SK-N-SH (cell line): ENCODE measurements around the gene SLC35F5. TPM values are rescaled to one million over a fixed set of nuclear protein-coding genes. Genes with fewer than 3 reads are reported as not detected.

Experiments used
- CTCF ChIA-PET: fragments of 300-600, 350-600 bp; formaldehyde crosslinking; extraction: SDS; loops from one replicate; lab custom pipeline; 2021; lab: Yijun Ruan, JAX
- POLR2A ChIA-PET: fragments of 350-600 bp; sonication (Branson Sonifier 250); formaldehyde crosslinking; extraction: SDS; loops from one replicate; lab custom pipeline; 2020; ENCODE audit warnings: antibody characterized with exemption, inconsistent platforms; lab: Yijun Ruan, JAX
- DNase-seq: peaks from one replicate; pipeline ENCODE4 v3.0.0; 2012
- H2AFZ ChIP-seq: fragments of 200-600 bp; sonication (generic); 2 replicates; pipeline ENCODE4 v1.8.1; 2016; ENCODE audit warnings: antibody characterized with exemption, mild to moderate bottlenecking, low read depth
- H3F3A ChIP-seq: fragments of 200-600 bp; sonication (generic); replicated peaks from 2 replicates; pipeline ENCODE3; 2016; ENCODE audit warnings: antibody characterized with exemption, mild to moderate bottlenecking; ENCODE audit not compliant: insufficient read depth
- H3K27ac ChIP-seq, 2 experiments: fragments of 200-500 bp in 1 of 2; fragments of 200-600 bp in 1 of 2; sonication (Bioruptor generic) in 1 of 2; sonication (generic), shearing (Covaris generic) in 1 of 2; 2 replicates each; pipeline versions ENCODE4 v1.5.1 to v1.6.1; 2014 to 2016; ENCODE audit warnings: low read depth in 2 of 2, inconsistent platforms in 1 of 2, low read length in 1 of 2, mild to moderate bottlenecking in 1 of 2, mixed read lengths in 1 of 2
- H3K27me3 ChIP-seq: fragments of 200-600 bp; sonication (generic), shearing (Covaris generic); 2 replicates; pipeline ENCODE4 v1.6.1; 2016; ENCODE audit warnings: mixed run types; ENCODE audit not compliant: insufficient read depth
- H3K36me3 ChIP-seq, 2 experiments: fragments of 200-500 bp in 1 of 2; fragments of 200-600 bp in 1 of 2; sonication (Bioruptor generic) in 1 of 2; sonication (generic) in 1 of 2; replicated peaks in 1 of 2; 2 replicates each; pipeline versions ENCODE3 to v1.5.1; 2014 to 2016; ENCODE audit warnings: low read length in 1 of 2, mild to moderate bottlenecking in 1 of 2; ENCODE audit not compliant: insufficient read depth in 2 of 2, control insufficient read depth in 1 of 2
- H3K4me1 ChIP-seq, 2 experiments: fragments of 200-500 bp in 1 of 2; fragments of 200-600 bp in 1 of 2; sonication (Bioruptor generic) in 1 of 2; sonication (generic), shearing (Covaris generic) in 1 of 2; 2 replicates each; pipeline versions ENCODE4 v1.5.1 to v1.6.1; 2014 to 2016; ENCODE audit warnings: low read depth in 1 of 2, low read length in 1 of 2, mixed run types in 1 of 2; ENCODE audit not compliant: insufficient read depth in 2 of 2, control insufficient read depth in 1 of 2
- H3K4me2 ChIP-seq: fragments of 200-600 bp; sonication (generic), shearing (Covaris generic); 2 replicates; pipeline ENCODE4 v1.6.1; 2017; ENCODE audit warnings: mixed run types
- H3K4me3 ChIP-seq, 2 experiments: fragments of 200-500 bp in 1 of 2; fragments of 200-600 bp in 1 of 2; sonication (Bioruptor generic) in 1 of 2; sonication (generic), shearing (Covaris generic) in 1 of 2; 2 replicates each; pipeline versions ENCODE4 v1.5.1 to v1.8.1; 2014 to 2016; ENCODE audit warnings: low read depth in 2 of 2, inconsistent platforms in 1 of 2, low read length in 1 of 2, mild to moderate bottlenecking in 1 of 2, mixed read lengths in 1 of 2, moderate library complexity in 1 of 2
- H3K79me2 ChIP-seq: fragments of 200-600 bp; sonication (generic); 2 replicates; pipeline ENCODE4 v1.8.1; 2017; ENCODE audit warnings: mild to moderate bottlenecking; ENCODE audit not compliant: insufficient read depth
- H3K9ac ChIP-seq: fragments of 200-600 bp; sonication (generic); 2 replicates; pipeline ENCODE4 v1.6.1; 2017; ENCODE audit warnings: mixed run types
- H3K9me2 ChIP-seq: fragments of 200-600 bp; sonication (generic); 2 replicates; pipeline ENCODE4 v1.6.1; 2017; ENCODE audit warnings: mixed run types
- H3K9me3 ChIP-seq: fragments of 200-600 bp; sonication (generic); 2 replicates; pipeline ENCODE4 v1.6.1; 2017; ENCODE audit warnings: mixed run types, mild to moderate bottlenecking, moderate library complexity
- H4K20me1 ChIP-seq: fragments of 200-600 bp; sonication (generic); 2 replicates; pipeline ENCODE4 v1.6.1; 2017; ENCODE audit warnings: mild to moderate bottlenecking, mixed run types; ENCODE audit not compliant: insufficient read depth
- CHD2 ChIP-seq: fragments of 150-350 bp; IDR thresholded peaks from 2 replicates; pipeline ENCODE4 v1.6.1; 2018; ENCODE audit warnings: low read length; ENCODE audit not compliant: partially characterized antibody
- ELF1 ChIP-seq: IDR thresholded peaks from 2 replicates; pipeline ENCODE4 v1.4.0; 2012
- EP300 ChIP-seq, 2 experiments: IDR thresholded peaks; 2 replicates each; pipeline versions ENCODE4 v1.4.0 to v1.6.1; 2012; ENCODE audit warnings: borderline replicate concordance in 1 of 2, low read depth in 1 of 2, low read length in 1 of 2
- EZH2phosphoT487 ChIP-seq: fragments of 200-600 bp; sonication (generic); IDR thresholded peaks from 2 replicates; pipeline ENCODE4 v1.6.1; 2017; ENCODE audit warnings: low read depth, mixed run types, mild to moderate bottlenecking, antibody characterized with exemption, moderate library complexity, borderline replicate concordance
- FOSL2 ChIP-seq: IDR thresholded peaks from 2 replicates; pipeline ENCODE4 v1.4.0; 2012; ENCODE audit warnings: low read depth, mild to moderate bottlenecking, moderate library complexity, borderline replicate concordance
- JUND ChIP-seq: IDR thresholded peaks from 2 replicates; pipeline ENCODE4 v1.4.0; 2012
- MXI1 ChIP-seq: IDR thresholded peaks from 2 replicates; pipeline ENCODE4 v1.6.1; 2012; ENCODE audit warnings: mild to moderate bottlenecking, low read depth, low read length, improper control_type of control experiment
- NFIC ChIP-seq: IDR thresholded peaks from 2 replicates; pipeline ENCODE4 v1.4.0; 2012; ENCODE audit warnings: borderline replicate concordance
- POLR2AphosphoS5 ChIP-seq: IDR thresholded peaks from 2 replicates; pipeline ENCODE4 v1.6.1; 2012; ENCODE audit warnings: low read depth, low read length
- RAD21 ChIP-seq: IDR thresholded peaks from 2 replicates; pipeline ENCODE4 v1.6.1; 2012; ENCODE audit warnings: mild to moderate bottlenecking, low read length
- RCOR1 ChIP-seq: fragments of 150-350 bp; IDR thresholded peaks from 2 replicates; pipeline ENCODE4 v1.6.1; 2017; ENCODE audit warnings: antibody characterized with exemption, low read length
- RFX5 ChIP-seq: IDR thresholded peaks from 2 replicates; pipeline ENCODE4 v1.6.1; 2012; ENCODE audit warnings: mild to moderate bottlenecking, improper control_type of control experiment, low read length
- RXRA ChIP-seq: IDR thresholded peaks from 2 replicates; pipeline ENCODE4 v1.4.0; 2012; ENCODE audit warnings: low read depth, mild to moderate bottlenecking, borderline replicate concordance
- SIN3A ChIP-seq: IDR thresholded peaks from 2 replicates; pipeline ENCODE4 v1.6.1; 2012; ENCODE audit warnings: low read depth, mild to moderate bottlenecking, low read length, moderate library complexity, borderline replicate concordance
- SMC3 ChIP-seq: IDR thresholded peaks from 2 replicates; pipeline ENCODE4 v1.6.1; 2012; ENCODE audit warnings: low read depth, low read length, improper control_type of control experiment
- TCF12 ChIP-seq: IDR thresholded peaks from 2 replicates; pipeline ENCODE4 v1.4.0; 2012
- TEAD4 ChIP-seq: IDR thresholded peaks from 2 replicates; pipeline ENCODE4 v1.4.0; 2012; ENCODE audit warnings: mild to moderate bottlenecking, borderline replicate concordance; ENCODE audit not compliant: insufficient read depth
- USF2 ChIP-seq: fragments of 150-350 bp; IDR thresholded peaks from 2 replicates; pipeline ENCODE4 v1.6.1; 2017; ENCODE audit warnings: antibody characterized with exemption, low read length, low read depth, borderline replicate concordance
- ZBTB33 ChIP-seq: IDR thresholded peaks from 2 replicates; pipeline ENCODE4 v1.4.0; 2012; ENCODE audit warnings: low read depth, borderline replicate concordance
- WGBS: methylation state at CpG from one replicate; pipeline ENCODE4 v1.1.6; 2017; ENCODE audit warnings: low lambda C conversion rate; 5-methylcytosine and 5-hydroxymethylcytosine counted together
- polyA plus RNA-seq, 3 experiments: library from polyadenylated mRNA; depleted of rRNA; stranded (reverse); fragments of >200 nt; gene quantifications; 2 replicates each; pipeline ENCODE4 v1.2.3, GENCODE V29; 2012

SLC35F5 gene
- polyA plus RNA-seq, 1 of the 3 experiments (the other 2 are of a cell fraction) = 16.8 TPM

- H3K9ac ChIP-seq = no peak overlapping the region
- no peak for TF ChIP-seq JUND
These were observed 40.2 kb upstream of the SLC35F5 start for GRCh38 chr2:113796592-113797175.

GRCh38 chr2:113795405-113795920, 39.0 kb upstream of the SLC35F5 start:
- DNase-seq = no peak
- Histone ChIP-seq H3K79me2 (no peaks in the 10 kb centered on the region), H4K20me1 (no peaks in the 10 kb centered on the region), H3K9ac (no peak overlapping the region), H3K36me3 (no peaks in the 10 kb centered on the region), H3K9me3 (no peaks in the 10 kb centered on the region), H2AFZ (no peak overlapping the region), H3K4me1 (no peaks in the 10 kb centered on the region), H3K27ac (no peak overlapping the region), H3K4me2 (no peak overlapping the region), H3K9me2 (no peaks in the 10 kb centered on the region), H3F3A (no peaks in the 10 kb centered on the region), H3K4me3 (no peak overlapping the region), H3K27me3 (no peaks in the 10 kb centered on the region)
- CTCF ChIA-PET = no interaction called here
- TF ChIP-seq ELF1 (no peak), ZBTB33 (no peak)
- POLR2A ChIA-PET = no interaction called here
- WGBS = 87% methylated on average over 3 of the region's 3 CpGs

More at GRCh38 chr2:113796592-113797175, 40.2 kb upstream of the SLC35F5 start:
- Histone ChIP-seq H3K27me3 (no peaks in the 10 kb centered on the region), H3K79me2 (no peaks in the 10 kb centered on the region), H3K36me3 (no peaks in the 10 kb centered on the region), H4K20me1 (no peaks in the 10 kb centered on the region), H3F3A (no peaks in the 10 kb centered on the region), H3K9me2 (no peaks in the 10 kb centered on the region), H3K27ac (no peak overlapping the region), H3K4me3 (no peak overlapping the region), H3K9me3 (no peaks in the 10 kb centered on the region), H3K4me1 (no peaks in the 10 kb centered on the region), H3K4me2 (no peak overlapping the region), H2AFZ (no peak overlapping the region)
- ChIA-PET CTCF (no interaction called here), POLR2A (no interaction called here)
- 64% methylated on average over 6 of the region's 6 CpGs for WGBS
- no peak for DNase-seq

- Histone ChIP-seq H3K9ac (no peak overlapping the region), H3K27ac (peak overlapping the region in 1 of 2 experiments; percentile 12; a peak in 1 of 4 replicates), H3K9me3 (no peaks in the 10 kb centered on the region), H4K20me1 (no peaks in the 10 kb centered on the region), H3K27me3 (no peaks in the 10 kb centered on the region), H3K4me1 (no peaks in the 10 kb centered on the region), H3F3A (no peaks in the 10 kb centered on the region), H3K36me3 (no peaks in the 10 kb centered on the region), H3K9me2 (no peaks in the 10 kb centered on the region), H3K4me3 (0 out of 4 replicates have a peak overlapping the region, but pooled peaks of 1 of the 2 experiments have one; percentile 1), H2AFZ (peak overlapping the region; percentile 47), H3K4me2 (peak overlapping the region; percentile 35), H3K79me2 (no peaks in the 10 kb centered on the region)
- ChIA-PET POLR2A (no interaction called here), CTCF (no interaction called here)
- no peak for DNase-seq
- WGBS = 37% methylated on average over 5 of the region's 5 CpGs
- no peak for TF ChIP-seq RCOR1
- TF ChIP-seq MXI1 = no peak
- no peak for TF ChIP-seq FOSL2
- TF ChIP-seq SIN3A = no peak
- no peak for TF ChIP-seq TEAD4
- no peak for TF ChIP-seq ELF1
- no peak for TF ChIP-seq EZH2phosphoT487
- no peak for TF ChIP-seq RAD21
- TF ChIP-seq TCF12 = no peak
- no peak for TF ChIP-seq RXRA
- no peak for TF ChIP-seq CHD2
- TF ChIP-seq EP300 (IDR thresholded peaks at IDR 0.05; ENCODE audit: borderline replicate concordance in 1 of 2, low read depth in 1 of 2, low read length in 1 of 2) = no peak
- TF ChIP-seq RFX5 = no peak
- no peak for TF ChIP-seq USF2
- TF ChIP-seq SMC3 = no peak
- no peak for TF ChIP-seq NFIC
- TF ChIP-seq POLR2AphosphoS5 = no peak
These were observed 35.5 kb upstream of the SLC35F5 start for GRCh38 chr2:113791697-113792590.
